ENCODE measurements around the gene GLIPR2.

Gene GLIPR2

DNA sequence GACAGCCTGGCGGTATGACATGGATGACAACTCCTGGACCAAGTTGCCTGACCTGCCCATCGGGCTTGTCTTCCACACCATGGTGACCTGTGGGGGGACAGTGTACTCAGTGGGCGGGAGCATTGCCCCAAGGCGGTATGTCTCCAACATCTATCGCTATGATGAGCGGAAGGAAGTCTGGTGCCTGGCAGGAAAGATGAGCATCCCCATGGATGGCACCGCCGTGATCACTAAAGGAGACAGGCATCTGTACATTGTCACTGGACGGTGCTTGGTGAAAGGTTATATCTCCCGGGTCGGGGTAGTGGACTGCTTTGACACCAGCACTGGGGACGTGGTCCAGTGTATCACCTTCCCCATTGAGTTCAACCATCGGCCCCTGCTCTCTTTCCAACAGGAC, 34.0 kb downstream of the GLIPR2 start:
- H3K79me1 ChIP-seq (replicated peaks; ENCODE audit: low read length, poor library complexity, severe bottlenecking) = no peaks in the 10 kb centered on the region
- no peak overlapping the region for H2BK120ac ChIP-seq (ENCODE audit: low read depth, low read length)
- no peak overlapping the region for H4K91ac ChIP-seq (ENCODE audit: low read length)
- no peak overlapping the region for H3K4ac ChIP-seq (ENCODE audit: low read depth in 1 of 2, low read length in 2 of 2)
- no peak overlapping the region for H3K4me2 ChIP-seq (ENCODE audit: low read length, poor library complexity, severe bottlenecking)
- H3K27me3 ChIP-seq (ENCODE audit: control insufficient read depth in 1 of 2, insufficient read depth in 1 of 2, low read length in 2 of 2) = no peaks in the 10 kb centered on the region
- no peak overlapping the region for H2AK5ac ChIP-seq (ENCODE audit: low read length, severe bottlenecking)
- H3K36me3 ChIP-seq (ENCODE audit: control insufficient read depth in 1 of 2, insufficient read depth in 2 of 2, low read depth in 1 of 2, low read length in 2 of 2) = peaks cover 0 to 22% of the 10 kb centered on the region in 2 experiments
- H3K14ac ChIP-seq (ENCODE audit: low read length in 2 of 2) = no peak overlapping the region
- WGBS = 96% methylated on average over 13 of the region's 13 CpGs
- no peak overlapping the region for H3K18ac ChIP-seq (ENCODE audit: low read depth in 1 of 2, low read length in 2 of 2)
- H3K4me3 ChIP-seq (ENCODE audit: insufficient read depth in 1 of 2, low read depth in 1 of 2, low read length in 2 of 2) = no peak overlapping the region
- no peak overlapping the region for H2BK15ac ChIP-seq (ENCODE audit: low read depth, poor library complexity, severe bottlenecking)
- H3K4me1 ChIP-seq (ENCODE audit: control insufficient read depth, insufficient read depth, low read depth, low read length) = peaks cover 7% of the 10 kb centered on the region
- H2BK12ac ChIP-seq (ENCODE audit: low read length in 2 of 2) = no peak overlapping the region
- H3K23ac ChIP-seq (ENCODE audit: low read length in 2 of 2) = no peak overlapping the region
- H3K9me3 ChIP-seq (ENCODE audit: control insufficient read depth, low read length) = no peaks in the 10 kb centered on the region
- no peak overlapping the region for H2BK5ac ChIP-seq (ENCODE audit: low read depth, low read length, poor library complexity, severe bottlenecking)
- no peak overlapping the region for H3K9ac ChIP-seq (ENCODE audit: low read length)
- no peak for DNase-seq
- no peak overlapping the region for H4K8ac ChIP-seq (ENCODE audit: low read length)
- H2AFZ ChIP-seq (ENCODE audit: low read depth, low read length) = no peak overlapping the region
- H3K27ac ChIP-seq (ENCODE audit: low read length, poor library complexity, severe bottlenecking) = no peak overlapping the region

- WGBS = 96% methylated on average over 2 of the region's 2 CpGs
- Histone ChIP-seq H2BK15ac (ENCODE audit: low read depth, poor library complexity, severe bottlenecking) (no peak overlapping the region), H3K27ac (ENCODE audit: low read length, poor library complexity, severe bottlenecking) (no peak overlapping the region), H2BK120ac (ENCODE audit: low read depth, low read length) (no peak overlapping the region), H2AFZ (ENCODE audit: low read depth, low read length) (no peak overlapping the region), H3K27me3 (ENCODE audit: control insufficient read depth in 1 of 2, insufficient read depth in 1 of 2, low read length in 2 of 2) (no peaks in the 10 kb centered on the region), H4K91ac (ENCODE audit: low read length) (no peak overlapping the region), H3K79me1 (replicated peaks; ENCODE audit: low read length, poor library complexity, severe bottlenecking) (no peaks in the 10 kb centered on the region), H3K36me3 (ENCODE audit: control insufficient read depth in 1 of 2, insufficient read depth in 2 of 2, low read depth in 1 of 2, low read length in 2 of 2) (peaks cover 0 to 22% of the 10 kb centered on the region in 2 experiments), H3K4me1 (ENCODE audit: control insufficient read depth, insufficient read depth, low read depth, low read length) (no peaks in the 10 kb centered on the region), H3K14ac (ENCODE audit: low read length in 2 of 2) (no peak overlapping the region), H3K4ac (ENCODE audit: low read depth in 1 of 2, low read length in 2 of 2) (no peak overlapping the region), H4K8ac (ENCODE audit: low read length) (no peak overlapping the region), H3K23ac (ENCODE audit: low read length in 2 of 2) (no peak overlapping the region), H3K18ac (ENCODE audit: low read depth in 1 of 2, low read length in 2 of 2) (no peak overlapping the region), H3K4me3 (ENCODE audit: insufficient read depth in 1 of 2, low read depth in 1 of 2, low read length in 2 of 2) (no peak overlapping the region), H2AK5ac (ENCODE audit: low read length, severe bottlenecking) (no peak overlapping the region), H2BK5ac (ENCODE audit: low read depth, low read length, poor library complexity, severe bottlenecking) (no peak overlapping the region), H3K9ac (ENCODE audit: low read length) (no peak overlapping the region), H3K4me2 (ENCODE audit: low read length, poor library complexity, severe bottlenecking) (no peak overlapping the region), H3K9me3 (ENCODE audit: control insufficient read depth, low read length) (no peaks in the 10 kb centered on the region), H2BK12ac (ENCODE audit: low read length in 2 of 2) (no peak overlapping the region)
- DNase-seq = no peak
Observed at GRCh38 chr9:36173861-36174260, 37.3 kb downstream of the GLIPR2 start.

- H3K79me1 ChIP-seq (replicated peaks; ENCODE audit: low read length, poor library complexity, severe bottlenecking) = no peaks in the 10 kb centered on the region
- H3K27ac ChIP-seq (ENCODE audit: low read length, poor library complexity, severe bottlenecking) = no peak overlapping the region
- no peaks in the 10 kb centered on the region for H3K4me1 ChIP-seq (ENCODE audit: control insufficient read depth, insufficient read depth, low read depth, low read length)
- no peaks in the 10 kb centered on the region for H3K9me3 ChIP-seq (ENCODE audit: control insufficient read depth, low read length)
- no peak overlapping the region for H2BK5ac ChIP-seq (ENCODE audit: low read depth, low read length, poor library complexity, severe bottlenecking)
- no peak overlapping the region for H4K8ac ChIP-seq (ENCODE audit: low read length)
- 94% methylated on average over 2 of the region's 7 CpGs for WGBS
- H2AFZ ChIP-seq (ENCODE audit: low read depth, low read length) = no peak overlapping the region
- peaks cover 0 to 21% of the 10 kb centered on the region in 2 experiments for H3K36me3 ChIP-seq (ENCODE audit: control insufficient read depth in 1 of 2, insufficient read depth in 2 of 2, low read depth in 1 of 2, low read length in 2 of 2)
- no peak overlapping the region for H3K4me2 ChIP-seq (ENCODE audit: low read length, poor library complexity, severe bottlenecking)
- H3K4ac ChIP-seq (ENCODE audit: low read depth in 1 of 2, low read length in 2 of 2) = no peak overlapping the region
- H3K14ac ChIP-seq (ENCODE audit: low read length in 2 of 2) = no peak overlapping the region
- H3K23ac ChIP-seq (ENCODE audit: low read length in 2 of 2) = no peak overlapping the region
- no peak overlapping the region for H2AK5ac ChIP-seq (ENCODE audit: low read length, severe bottlenecking)
- no peak overlapping the region for H3K4me3 ChIP-seq (ENCODE audit: insufficient read depth in 1 of 2, low read depth in 1 of 2, low read length in 2 of 2)
- DNase-seq = no peak
- H3K27me3 ChIP-seq (ENCODE audit: control insufficient read depth in 1 of 2, insufficient read depth in 1 of 2, low read length in 2 of 2) = no peaks in the 10 kb centered on the region
- H2BK15ac ChIP-seq (ENCODE audit: low read depth, poor library complexity, severe bottlenecking) = no peak overlapping the region
- H4K91ac ChIP-seq (ENCODE audit: low read length) = no peak overlapping the region
- no peak overlapping the region for H2BK12ac ChIP-seq (ENCODE audit: low read length in 2 of 2)
- no peak overlapping the region for H3K9ac ChIP-seq (ENCODE audit: low read length)
- H2BK120ac ChIP-seq (ENCODE audit: low read depth, low read length) = no peak overlapping the region
- H3K18ac ChIP-seq (ENCODE audit: low read depth in 1 of 2, low read length in 2 of 2) = no peak overlapping the region
Observed at GRCh38 chr9:36174271-36174670, 37.7 kb downstream of the GLIPR2 start.

DNA sequence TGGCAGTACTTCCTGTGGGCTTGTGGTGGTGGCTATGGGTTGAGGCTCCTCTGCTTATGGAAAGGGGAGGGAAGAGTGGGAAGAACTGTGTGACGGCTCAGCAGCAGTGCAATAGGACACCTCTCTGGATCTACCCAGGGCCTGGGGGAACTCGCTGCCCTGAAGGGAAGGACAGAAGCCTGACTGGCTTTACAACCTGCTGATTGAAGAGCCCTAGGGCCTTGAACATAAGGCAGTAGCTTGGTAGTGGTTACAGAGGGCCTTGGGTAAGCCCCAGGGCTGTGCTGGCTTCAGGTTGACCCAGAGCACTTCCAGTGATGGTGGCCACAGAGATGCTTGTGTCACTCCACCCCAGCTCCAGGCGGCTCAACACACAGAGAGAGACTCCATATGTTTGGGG, 38.2 kb downstream of the GLIPR2 start:
- Histone ChIP-seq H3K4me1 (ENCODE audit: control insufficient read depth, insufficient read depth, low read depth, low read length) (no peaks in the 10 kb centered on the region), H4K91ac (ENCODE audit: low read length) (no peak overlapping the region), H3K4me3 (ENCODE audit: insufficient read depth in 1 of 2, low read depth in 1 of 2, low read length in 2 of 2) (no peak overlapping the region), H3K9me3 (ENCODE audit: control insufficient read depth, low read length) (no peaks in the 10 kb centered on the region), H2BK120ac (ENCODE audit: low read depth, low read length) (no peak overlapping the region), H4K8ac (ENCODE audit: low read length) (no peak overlapping the region), H2AFZ (ENCODE audit: low read depth, low read length) (no peak overlapping the region), H3K36me3 (ENCODE audit: control insufficient read depth in 1 of 2, insufficient read depth in 2 of 2, low read depth in 1 of 2, low read length in 2 of 2) (peaks cover 0 to 17% of the 10 kb centered on the region in 2 experiments), H3K9ac (ENCODE audit: low read length) (no peak overlapping the region), H3K79me1 (replicated peaks; ENCODE audit: low read length, poor library complexity, severe bottlenecking) (no peaks in the 10 kb centered on the region), H3K4ac (ENCODE audit: low read depth in 1 of 2, low read length in 2 of 2) (no peak overlapping the region), H3K27me3 (ENCODE audit: control insufficient read depth in 1 of 2, insufficient read depth in 1 of 2, low read length in 2 of 2) (no peaks in the 10 kb centered on the region), H3K14ac (ENCODE audit: low read length in 2 of 2) (no peak overlapping the region), H3K18ac (ENCODE audit: low read depth in 1 of 2, low read length in 2 of 2) (no peak overlapping the region), H3K27ac (ENCODE audit: low read length, poor library complexity, severe bottlenecking) (no peak overlapping the region), H2AK5ac (ENCODE audit: low read length, severe bottlenecking) (no peak overlapping the region), H2BK15ac (ENCODE audit: low read depth, poor library complexity, severe bottlenecking) (no peak overlapping the region), H3K23ac (ENCODE audit: low read length in 2 of 2) (no peak overlapping the region), H3K4me2 (ENCODE audit: low read length, poor library complexity, severe bottlenecking) (no peak overlapping the region), H2BK12ac (ENCODE audit: low read length in 2 of 2) (no peak overlapping the region), H2BK5ac (ENCODE audit: low read depth, low read length, poor library complexity, severe bottlenecking) (no peak overlapping the region)
- 71% methylated on average over 3 of the region's 3 CpGs for WGBS
- DNase-seq = no peak
